ENCODE measurements around the gene ASXL1. TPM values are rescaled to one million over a fixed set of nuclear protein-coding genes. Genes with fewer than 3 reads are reported as not detected.
A peak's percentile ranks its signal among the peaks of the same experiment; 100 is the strongest.

The ASXL1 gene
- total RNA-seq, 1 experiment from 2014 or later, result 22.7 TPM

DNA sequence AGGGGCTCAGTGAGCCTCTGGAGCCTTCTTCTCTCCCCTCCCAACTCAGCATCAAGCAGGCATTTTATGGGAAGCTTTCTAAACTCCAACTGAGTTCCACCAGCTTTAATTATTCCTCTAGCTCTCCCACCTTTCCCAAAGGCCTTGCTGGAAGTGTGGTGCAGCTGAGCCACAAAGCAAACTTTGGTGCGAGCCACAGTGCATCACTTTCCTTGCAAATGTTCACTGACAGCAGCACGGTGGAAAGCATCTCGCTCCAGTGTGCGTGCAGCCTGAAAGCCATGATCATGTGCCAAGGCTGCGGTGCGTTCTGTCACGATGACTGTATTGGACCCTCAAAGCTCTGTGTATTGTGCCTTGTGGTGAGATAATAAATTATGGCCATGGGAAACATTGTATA lies 78.8 kb downstream of the ASXL1 start (continued):
- TF ChIP-seq, protein P1, sequence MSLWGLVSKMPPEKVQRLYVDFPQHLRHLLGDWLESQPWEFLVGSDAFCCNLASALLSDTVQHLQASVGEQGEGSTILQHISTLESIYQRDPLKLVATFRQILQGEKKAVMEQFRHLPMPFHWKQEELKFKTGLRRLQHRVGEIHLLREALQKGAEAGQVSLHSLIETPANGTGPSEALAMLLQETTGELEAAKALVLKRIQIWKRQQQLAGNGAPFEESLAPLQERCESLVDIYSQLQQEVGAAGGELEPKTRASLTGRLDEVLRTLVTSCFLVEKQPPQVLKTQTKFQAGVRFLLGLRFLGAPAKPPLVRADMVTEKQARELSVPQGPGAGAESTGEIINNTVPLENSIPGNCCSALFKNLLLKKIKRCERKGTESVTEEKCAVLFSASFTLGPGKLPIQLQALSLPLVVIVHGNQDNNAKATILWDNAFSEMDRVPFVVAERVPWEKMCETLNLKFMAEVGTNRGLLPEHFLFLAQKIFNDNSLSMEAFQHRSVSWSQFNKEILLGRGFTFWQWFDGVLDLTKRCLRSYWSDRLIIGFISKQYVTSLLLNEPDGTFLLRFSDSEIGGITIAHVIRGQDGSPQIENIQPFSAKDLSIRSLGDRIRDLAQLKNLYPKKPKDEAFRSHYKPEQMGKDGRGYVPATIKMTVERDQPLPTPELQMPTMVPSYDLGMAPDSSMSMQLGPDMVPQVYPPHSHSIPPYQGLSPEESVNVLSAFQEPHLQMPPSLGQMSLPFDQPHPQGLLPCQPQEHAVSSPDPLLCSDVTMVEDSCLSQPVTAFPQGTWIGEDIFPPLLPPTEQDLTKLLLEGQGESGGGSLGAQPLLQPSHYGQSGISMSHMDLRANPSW (CRISPR knock-in tag; conservative IDR thresholded peaks at IDR 0.05; ENCODE audit: low read depth), result no peak
- TF ChIP-seq IRF1 (CRISPR knock-in tag; IDR thresholded peaks at IDR 0.05), result no peak
- no peak for TF ChIP-seq FOXP4 (CRISPR knock-in tag; IDR thresholded peaks at IDR 0.05)
- no peak for TF ChIP-seq ZNF263 (CRISPR knock-in tag; IDR thresholded peaks at IDR 0.05; ENCODE audit: low read depth)

DNA sequence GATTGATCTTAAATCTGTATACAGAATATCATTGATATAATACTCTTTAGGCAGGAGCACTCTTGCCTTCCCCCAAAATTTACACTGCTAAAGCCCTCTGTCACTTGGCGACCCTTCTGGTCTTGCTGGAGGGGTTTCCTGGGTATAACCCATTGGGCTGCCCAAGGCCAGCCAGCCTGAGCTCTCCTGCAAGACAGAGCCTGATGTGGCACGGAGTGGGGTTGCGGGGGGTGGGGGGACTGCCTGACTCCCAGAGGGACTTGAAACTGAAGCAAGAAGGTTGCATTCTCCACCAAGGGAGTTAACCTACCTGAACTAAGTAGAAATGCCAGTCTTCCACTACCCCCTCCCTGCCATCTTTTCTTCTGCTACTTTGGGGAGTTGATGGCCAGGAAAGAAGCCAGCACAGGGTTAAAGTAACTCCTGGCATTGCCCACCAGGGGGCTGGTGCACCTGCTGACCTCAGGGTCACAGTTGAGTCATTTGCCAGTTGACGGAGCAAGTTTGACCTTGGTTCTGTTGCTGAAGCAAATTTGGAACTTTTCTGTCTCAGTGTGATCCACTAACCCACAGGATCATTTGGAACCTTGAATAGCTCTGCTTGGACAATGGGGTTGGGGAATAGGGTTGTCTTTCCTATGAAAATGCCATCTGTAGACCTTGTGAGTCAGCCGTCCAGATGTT lies 79.4 kb downstream of the ASXL1 start:
- Mint-ChIP-seq H3K36me3 (peaks cover 19% of the 10 kb centered on the region), H3K27ac (no peak overlapping the region; the same call in 1 of the 2 replicates), H3K27me3 (ENCODE audit: low read depth) (no peaks in the 10 kb centered on the region), H3K9me3 (no peaks in the 10 kb centered on the region), H3K4me3 (no peak overlapping the region), H3K4me1 (peaks cover 9% of the 10 kb centered on the region)
- DNase-seq (ENCODE audit: low spot score), result no peak
- TF ChIP-seq TCF7 (CRISPR knock-in tag; IDR thresholded peaks at IDR 0.05; ENCODE audit: low read depth) (no peak), ATF1 (CRISPR knock-in tag; IDR thresholded peaks at IDR 0.05) (no peak), CBFB (CRISPR knock-in tag; IDR thresholded peaks at IDR 0.05; ENCODE audit: low read depth) (no peak), CTCF (IDR thresholded peaks at IDR 0.05) (peak; percentile 44; the same call in 1 of the 2 replicates), GABPB1 (CRISPR knock-in tag; IDR thresholded peaks at IDR 0.05) (peak; percentile 85)
- TF ChIP-seq, protein P2, sequence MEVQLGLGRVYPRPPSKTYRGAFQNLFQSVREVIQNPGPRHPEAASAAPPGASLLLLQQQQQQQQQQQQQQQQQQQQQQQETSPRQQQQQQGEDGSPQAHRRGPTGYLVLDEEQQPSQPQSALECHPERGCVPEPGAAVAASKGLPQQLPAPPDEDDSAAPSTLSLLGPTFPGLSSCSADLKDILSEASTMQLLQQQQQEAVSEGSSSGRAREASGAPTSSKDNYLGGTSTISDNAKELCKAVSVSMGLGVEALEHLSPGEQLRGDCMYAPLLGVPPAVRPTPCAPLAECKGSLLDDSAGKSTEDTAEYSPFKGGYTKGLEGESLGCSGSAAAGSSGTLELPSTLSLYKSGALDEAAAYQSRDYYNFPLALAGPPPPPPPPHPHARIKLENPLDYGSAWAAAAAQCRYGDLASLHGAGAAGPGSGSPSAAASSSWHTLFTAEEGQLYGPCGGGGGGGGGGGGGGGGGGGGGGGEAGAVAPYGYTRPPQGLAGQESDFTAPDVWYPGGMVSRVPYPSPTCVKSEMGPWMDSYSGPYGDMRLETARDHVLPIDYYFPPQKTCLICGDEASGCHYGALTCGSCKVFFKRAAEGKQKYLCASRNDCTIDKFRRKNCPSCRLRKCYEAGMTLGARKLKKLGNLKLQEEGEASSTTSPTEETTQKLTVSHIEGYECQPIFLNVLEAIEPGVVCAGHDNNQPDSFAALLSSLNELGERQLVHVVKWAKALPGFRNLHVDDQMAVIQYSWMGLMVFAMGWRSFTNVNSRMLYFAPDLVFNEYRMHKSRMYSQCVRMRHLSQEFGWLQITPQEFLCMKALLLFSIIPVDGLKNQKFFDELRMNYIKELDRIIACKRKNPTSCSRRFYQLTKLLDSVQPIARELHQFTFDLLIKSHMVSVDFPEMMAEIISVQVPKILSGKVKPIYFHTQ (CRISPR knock-in tag; IDR thresholded peaks at IDR 0.05), result no peak
- ChIA-PET CTCF (no interaction called here), POLR2A (no interaction called here)
- peak; percentile 61 for ATAC-seq

GRCh38 chr20:32438331-32438858 lies 80.3 kb downstream of the ASXL1 start:
- ATAC-seq (no peak), DNase-seq (ENCODE audit: low spot score) (no peak)
- peaks cover 9% of the 10 kb centered on the region for H3K4me1 Mint-ChIP-seq
- H3K9me3 Mint-ChIP-seq, result no peaks in the 10 kb centered on the region
- CTCF ChIA-PET, result no interaction called here
- POLR2A ChIA-PET, result no interaction called here
- no peak overlapping the region for H3K27ac Mint-ChIP-seq
- no peak overlapping the region for H3K4me3 Mint-ChIP-seq
- H3K27me3 Mint-ChIP-seq (ENCODE audit: low read depth), result no peaks in the 10 kb centered on the region
- H3K36me3 Mint-ChIP-seq, result peaks cover 13% of the 10 kb centered on the region; the same call in 1 of the 2 replicates
- TF ChIP-seq ZBTB21 (CRISPR knock-in tag; IDR thresholded peaks at IDR 0.05; ENCODE audit: borderline replicate concordance), result no peak
- no peak for TF ChIP-seq GABPB1 (CRISPR knock-in tag; IDR thresholded peaks at IDR 0.05)
- TF ChIP-seq AFF4 (CRISPR knock-in tag; IDR thresholded peaks at IDR 0.05; ENCODE audit: borderline replicate concordance), result no peak
- no peak for TF ChIP-seq NR1H2 (CRISPR knock-in tag; IDR thresholded peaks at IDR 0.05)
- TF ChIP-seq MYBL2 (CRISPR knock-in tag; IDR thresholded peaks at IDR 0.05), result no peak
- TF ChIP-seq ZNF423 (CRISPR knock-in tag; IDR thresholded peaks at IDR 0.05), result no peak
- TF ChIP-seq TEAD1 (CRISPR knock-in tag; IDR thresholded peaks at IDR 0.05), result no peak
- TF ChIP-seq ZNF219 (CRISPR knock-in tag; IDR thresholded peaks at IDR 0.05; ENCODE audit: borderline replicate concordance), result no peak
- no peak for TF ChIP-seq JUN (CRISPR knock-in tag; IDR thresholded peaks at IDR 0.05)
